Mucosa of rectum (tissue), 2 donors: ENCODE results near the gene EEF1B2.
"Not testable (repeated sequence)": the region's sequence is repeated elsewhere in the genome, so short reads cannot be mapped to it uniquely, and the experiment has no call there.

Experiments
- H3K27ac ChIP-seq, 2 donors: one replicate each; pipeline ENCODE4 v1.7.0; 2013; ENCODE audit warnings: inconsistent platforms in 2 of 2, low read depth in 2 of 2, low read length in 2 of 2
- H3K27me3 ChIP-seq, 2 donors: one replicate each; pipeline ENCODE4 v1.7.0; 2013; ENCODE audit warnings: low read length in 2 of 2; ENCODE audit not compliant: control insufficient read depth in 2 of 2, insufficient read depth in 2 of 2
- H3K36me3 ChIP-seq, 2 donors: one replicate each; pipeline ENCODE4 v1.7.0; 2013; ENCODE audit warnings: low read length in 2 of 2; ENCODE audit not compliant: control insufficient read depth in 2 of 2, insufficient read depth in 2 of 2
- H3K4me1 ChIP-seq, 2 donors: one replicate each; pipeline ENCODE4 v1.7.0; 2013; ENCODE audit warnings: low read length in 2 of 2, mild to moderate bottlenecking in 1 of 2; ENCODE audit not compliant: control insufficient read depth in 2 of 2, insufficient read depth in 2 of 2
- H3K4me3 ChIP-seq, 2 donors: one replicate each; pipeline ENCODE4 v1.7.0; 2013; ENCODE audit warnings: low read length in 2 of 2
- H3K9ac ChIP-seq, 2 donors: one replicate each; pipeline ENCODE4 v1.7.0; 2013; ENCODE audit warnings: low read length in 2 of 2, low read depth in 1 of 2, mild to moderate bottlenecking in 1 of 2
- H3K9me3 ChIP-seq, 2 donors: one replicate each; pipeline ENCODE4 v1.7.0; 2013; ENCODE audit warnings: low read length in 2 of 2; ENCODE audit not compliant: control insufficient read depth in 2 of 2
- donor health status: healthy.
- donor health status: Normal muscosa, but diverticular disease.

The EEF1B2 gene

GRCh38 chr2:206145665-206146064 lies 14.0 kb upstream of the EEF1B2 start:
- no peak overlapping the region for H3K27ac ChIP-seq
- no peak overlapping the region for H3K4me3 ChIP-seq
- peaks cover 56 to 82% of the 10 kb centered on the region in 2 donors for H3K36me3 ChIP-seq

DNA sequence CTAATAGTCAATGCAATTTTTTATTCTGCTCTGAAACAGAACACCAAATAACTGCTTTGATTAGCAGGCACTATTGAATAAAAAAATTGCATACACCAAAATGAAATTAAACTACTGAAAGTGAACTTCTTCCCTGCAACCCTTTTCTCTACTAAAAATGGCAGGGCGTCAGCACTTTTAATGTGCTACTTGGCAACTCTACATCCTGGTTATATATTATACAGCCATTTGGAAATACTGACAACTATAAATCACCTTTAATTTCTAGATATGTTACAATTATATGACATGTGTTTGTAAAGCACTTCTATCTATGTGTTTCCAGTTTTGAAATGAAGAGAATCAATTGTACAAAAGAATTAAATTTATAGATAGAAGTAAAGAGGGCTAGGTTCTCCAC lies 10.4 kb upstream of the EEF1B2 start:
- Histone ChIP-seq H3K9ac (no peak overlapping the region), H3K36me3 (peaks cover 39 to 62% of the 10 kb centered on the region in 2 donors), H3K9me3 (no peaks in the 10 kb centered on the region), H3K27ac (no peak overlapping the region), H3K27me3 (no peaks in the 10 kb centered on the region), H3K4me3 (no peak overlapping the region), H3K4me1 (peaks cover 0 to 4% of the 10 kb centered on the region in 2 donors)

More at GRCh38 chr2:206145665-206146064, 14.0 kb upstream of the EEF1B2 start:
- H3K27me3 ChIP-seq: no peaks in the 10 kb centered on the region
- no peaks in the 10 kb centered on the region for H3K4me1 ChIP-seq
- H3K9me3 ChIP-seq: no peaks in the 10 kb centered on the region
- no peak overlapping the region for H3K9ac ChIP-seq

DNA sequence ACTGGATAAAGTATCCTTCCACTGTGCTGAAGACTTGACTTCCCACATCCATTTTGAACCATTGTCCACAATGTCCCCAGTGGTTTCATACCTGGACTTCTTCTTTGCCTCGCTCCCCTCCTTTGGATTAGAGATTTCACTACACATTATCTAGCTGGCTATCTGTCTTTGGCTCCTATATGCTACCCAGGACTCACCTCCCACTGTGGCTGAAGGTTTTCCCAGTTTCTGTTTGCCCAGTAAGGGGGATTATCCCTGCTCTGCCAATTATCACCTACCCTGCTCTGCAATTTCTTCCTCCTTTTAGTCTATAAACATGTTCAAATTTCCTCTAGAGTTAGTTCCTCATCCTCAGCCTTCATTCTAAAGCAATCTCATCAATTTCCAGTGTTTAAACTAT lies 9.5 kb upstream of the EEF1B2 start:
- Histone ChIP-seq H3K27me3 (no peaks in the 10 kb centered on the region), H3K4me3 (no peak overlapping the region), H3K9ac (peak overlapping the region in 1 of 2 donors; percentile 5), H3K27ac (no peak overlapping the region), H3K36me3 (peaks cover 31 to 54% of the 10 kb centered on the region in 2 donors), H3K4me1 (peaks cover 0 to 4% of the 10 kb centered on the region in 2 donors), H3K9me3 (no peaks in the 10 kb centered on the region)

DNA sequence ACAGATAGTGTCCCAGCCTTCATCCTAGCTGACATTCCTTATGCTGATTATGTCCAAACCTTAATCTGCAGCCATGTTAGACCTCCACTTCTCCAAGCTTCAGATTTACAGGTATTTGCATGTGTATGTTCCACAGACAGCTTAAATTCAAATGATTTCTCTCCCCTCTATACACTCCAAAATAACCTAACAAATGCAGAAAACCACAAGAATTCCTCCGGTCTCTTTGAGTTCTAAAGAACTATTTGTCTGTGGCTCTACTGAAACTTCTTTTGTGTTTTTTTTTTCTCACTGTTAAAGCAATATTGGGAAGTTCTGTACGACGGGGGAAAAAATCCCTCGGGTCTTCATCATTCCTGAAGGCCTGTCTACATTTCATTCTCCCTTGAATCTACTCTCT lies 9.1 kb upstream of the EEF1B2 start:
- Histone ChIP-seq H3K27me3 (no peaks in the 10 kb centered on the region), H3K9ac (no peak overlapping the region), H3K36me3 (peaks cover 31 to 49% of the 10 kb centered on the region in 2 donors), H3K4me3 (no peak overlapping the region), H3K27ac (no peak overlapping the region), H3K4me1 (peaks cover 0 to 4% of the 10 kb centered on the region in 2 donors), H3K9me3 (no peaks in the 10 kb centered on the region)

GRCh38 chr2:206154197-206154596 lies 5.5 kb upstream of the EEF1B2 start:
- H3K27me3 ChIP-seq: no peaks in the 10 kb centered on the region
- no peak overlapping the region for H3K4me3 ChIP-seq
- H3K36me3 ChIP-seq: peaks cover 7 to 21% of the 10 kb centered on the region in 2 donors
- no peaks in the 10 kb centered on the region for H3K9me3 ChIP-seq
- H3K4me1 ChIP-seq: peaks cover 8 to 13% of the 10 kb centered on the region in 2 donors
- H3K9ac ChIP-seq: no peak overlapping the region
- no peak overlapping the region for H3K27ac ChIP-seq

DNA sequence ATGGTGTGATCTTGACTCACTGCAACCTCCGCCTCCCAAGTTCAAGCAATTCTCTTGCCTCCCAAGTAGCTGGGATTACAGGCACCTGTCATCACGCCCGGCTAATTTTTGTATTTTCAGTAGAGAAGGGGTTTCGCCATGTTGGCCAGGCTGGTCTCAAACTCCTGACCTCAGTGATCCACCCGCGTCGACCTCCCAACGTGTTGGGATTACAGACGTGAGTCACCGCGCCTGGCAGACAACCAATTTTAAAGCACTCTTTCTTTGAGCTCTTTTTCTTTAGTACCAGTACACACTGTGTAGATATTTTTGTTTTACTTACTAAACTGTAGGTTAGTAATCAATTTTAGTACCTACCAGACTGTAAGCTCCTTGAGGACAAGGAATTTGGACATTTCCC lies 2.7 kb upstream of the EEF1B2 start:
- H3K9me3 ChIP-seq, H3K27ac ChIP-seq, H3K4me3 ChIP-seq, H3K9ac ChIP-seq, H3K27me3 ChIP-seq: not testable (repeated sequence)
- peaks cover 16 to 21% of the 10 kb centered on the region in 2 donors for H3K4me1 ChIP-seq
- peaks cover 6 to 15% of the 10 kb centered on the region in 2 donors for H3K36me3 ChIP-seq

- peaks cover 16 to 20% of the 10 kb centered on the region in 2 donors for H3K4me1 ChIP-seq
- peak overlapping the region; percentile 95 for H3K4me3 ChIP-seq
- H3K36me3 ChIP-seq: peaks cover 18 to 23% of the 10 kb centered on the region in 2 donors
- H3K9ac ChIP-seq: peak overlapping the region; percentile 91 to 97
- H3K27me3 ChIP-seq: no peaks in the 10 kb centered on the region
- H3K9me3 ChIP-seq: no peaks in the 10 kb centered on the region
- H3K27ac ChIP-seq: peak overlapping the region; percentile 92 to 93
Measured at GRCh38 chr2:206158563-206159345, 941 bp upstream of the EEF1B2 start.

- Histone ChIP-seq H3K27me3 (no peaks in the 10 kb centered on the region), H3K4me1 (peaks cover 16 to 17% of the 10 kb centered on the region in 2 donors), H3K9me3 (no peaks in the 10 kb centered on the region)
Measured at GRCh38 chr2:206160125-206160806, 571 bp downstream of the EEF1B2 start.

GRCh38 chr2:206160807-206161179 lies 1.1 kb downstream of the EEF1B2 start:
- peaks cover 16 to 17% of the 10 kb centered on the region in 2 donors for H3K4me1 ChIP-seq
- H3K27ac ChIP-seq: no peak overlapping the region
- no peaks in the 10 kb centered on the region for H3K9me3 ChIP-seq
- peak overlapping the region; percentile 95 for H3K4me3 ChIP-seq
- H3K27me3 ChIP-seq: no peaks in the 10 kb centered on the region
- H3K9ac ChIP-seq: peak overlapping the region; percentile 86 to 91
- peaks cover 18 to 23% of the 10 kb centered on the region in 2 donors for H3K36me3 ChIP-seq

More at GRCh38 chr2:206160125-206160806, 571 bp downstream of the EEF1B2 start:
- H3K9ac ChIP-seq: peak overlapping the region; percentile 86 to 91
- H3K36me3 ChIP-seq: peaks cover 18 to 23% of the 10 kb centered on the region in 2 donors
- peak overlapping the region; percentile 95 for H3K4me3 ChIP-seq
- H3K27ac ChIP-seq: peak overlapping the region; percentile 92 to 93

DNA sequence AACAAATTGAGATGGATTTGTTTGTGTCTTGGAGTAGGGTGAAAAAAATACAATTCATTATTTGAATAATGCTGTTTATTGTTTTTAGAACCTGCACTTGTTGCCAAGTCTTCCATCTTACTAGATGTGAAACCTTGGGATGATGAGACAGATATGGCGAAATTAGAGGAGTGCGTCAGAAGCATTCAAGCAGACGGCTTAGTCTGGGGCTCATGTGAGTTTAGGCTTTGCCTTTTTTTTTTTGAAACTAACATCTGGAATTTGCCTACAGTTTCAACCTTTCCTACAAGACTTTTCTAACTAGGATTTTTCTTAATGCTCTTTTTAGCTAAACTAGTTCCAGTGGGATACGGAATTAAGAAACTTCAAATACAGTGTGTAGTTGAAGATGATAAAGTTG lies 2.7 kb downstream of the EEF1B2 start:
- H3K27ac ChIP-seq, H3K4me3 ChIP-seq, H3K27me3 ChIP-seq, H3K9ac ChIP-seq, H3K9me3 ChIP-seq: not testable (repeated sequence)
- Histone ChIP-seq H3K36me3 (peaks cover 18 to 23% of the 10 kb centered on the region in 2 donors), H3K4me1 (peaks cover 15 to 17% of the 10 kb centered on the region in 2 donors)
